Lower lobe of right lung (tissue), 2 donors: ENCODE data around the gene RAB29. TPM values are rescaled to one million over a fixed set of nuclear protein-coding genes. Genes with fewer than 3 reads are reported as not detected.

Source experiments
- ATAC-seq, 2 donors: fragments of 200-7000 bp; cut with Tn5 transposase; one replicate each; pipeline ENCODE4 v1.9.1; 2020 to 2022; ENCODE audit warnings: mild to moderate bottlenecking in 2 of 2, moderate library complexity in 2 of 2
- DNase-seq: peaks from one replicate; pipeline ENCODE4 v3.0.0-alpha.2; 2020
- H3K27ac ChIP-seq: fragments of 200-600 bp; one replicate; pipeline ENCODE4 v1.8.0; 2022
- H3K27me3 ChIP-seq: fragments of 200-600 bp; one replicate; pipeline ENCODE4 v1.8.0; 2022; ENCODE audit warnings: low read depth
- H3K36me3 ChIP-seq: fragments of 200-600 bp; one replicate; pipeline ENCODE4 v1.8.0; 2022; ENCODE audit warnings: mild to moderate bottlenecking
- H3K4me1 ChIP-seq: fragments of 200-600 bp; one replicate; pipeline ENCODE4 v1.8.0; 2022
- H3K4me3 ChIP-seq: fragments of 200-600 bp; one replicate; pipeline ENCODE4 v1.8.0; 2022; ENCODE audit warnings: mild to moderate bottlenecking
- H3K9me3 ChIP-seq: fragments of 200-600 bp; one replicate; pipeline ENCODE4 v1.8.0; 2022
- CTCF ChIP-seq: fragments of 200-600 bp; IDR thresholded peaks from one replicate; pipeline ENCODE4 v1.8.0; 2022; ENCODE audit warnings: antibody characterized with exemption, mild to moderate bottlenecking
- intact Hi-C: fragments of 100-400 bp; cut with DNase I; formaldehyde crosslinking; loops from one replicate; pipeline ENCODE4 v1.11.0; 2022
- total RNA-seq: library from RNA; stranded (reverse); fragmentation: NEBNext Ultra II Directional; extraction: Animal tissue kit (Norgen Biotek cat#: 25700); gene quantifications from one replicate; pipeline ENCODE4 v1.2.1, GENCODE V29; 2021
- donor health status: DM: no; HTN: yes; CAD: no; lungs with severe emphysema.

Gene RAB29
- total RNA-seq, 1 donor from 2014 or later: 23.9 TPM

- peaks cover 20% of the 10 kb centered on the region for H3K36me3 ChIP-seq
- no peak for DNase-seq
- TF ChIP-seq CTCF: no peak
- no peaks in the 10 kb centered on the region for H3K9me3 ChIP-seq
- no peaks in the 10 kb centered on the region for H3K27me3 ChIP-seq
- ATAC-seq: no peak
- H3K4me3 ChIP-seq: no peak overlapping the region
- H3K27ac ChIP-seq: no peak overlapping the region
- intact Hi-C loops: no loop called here
- no peaks in the 10 kb centered on the region for H3K4me1 ChIP-seq
These were observed 11.3 kb upstream of the RAB29 start for GRCh38 chr1:205786601-205787000.

DNA sequence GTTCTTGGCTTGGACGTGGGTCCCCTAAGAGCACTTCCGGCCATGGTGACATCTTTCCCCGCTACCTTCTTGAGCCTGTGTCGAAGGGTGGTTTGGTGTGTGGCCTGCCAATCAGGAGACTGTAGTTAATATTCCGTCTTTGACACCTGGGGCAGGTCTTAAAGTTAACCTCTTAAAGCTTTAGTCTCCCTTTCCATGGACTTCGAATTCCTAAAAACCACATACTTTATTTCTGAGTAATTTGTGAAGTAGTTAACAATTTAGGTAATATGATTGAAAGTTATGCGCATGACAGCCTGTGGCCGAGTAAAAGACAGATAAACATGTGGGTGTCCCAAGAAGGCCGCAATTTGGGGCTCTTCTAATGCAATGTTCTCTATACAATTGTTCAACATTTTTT is 10.2 kb upstream of the RAB29 start:
- Histone ChIP-seq H3K4me1 (no peaks in the 10 kb centered on the region), H3K4me3 (no peak overlapping the region), H3K27ac (no peak overlapping the region), H3K27me3 (no peaks in the 10 kb centered on the region), H3K36me3 (peaks cover 9% of the 10 kb centered on the region), H3K9me3 (no peaks in the 10 kb centered on the region)
- ATAC-seq: no peak
- TF ChIP-seq CTCF: no peak
- intact Hi-C loops: no loop called here
- DNase-seq: no peak

DNA sequence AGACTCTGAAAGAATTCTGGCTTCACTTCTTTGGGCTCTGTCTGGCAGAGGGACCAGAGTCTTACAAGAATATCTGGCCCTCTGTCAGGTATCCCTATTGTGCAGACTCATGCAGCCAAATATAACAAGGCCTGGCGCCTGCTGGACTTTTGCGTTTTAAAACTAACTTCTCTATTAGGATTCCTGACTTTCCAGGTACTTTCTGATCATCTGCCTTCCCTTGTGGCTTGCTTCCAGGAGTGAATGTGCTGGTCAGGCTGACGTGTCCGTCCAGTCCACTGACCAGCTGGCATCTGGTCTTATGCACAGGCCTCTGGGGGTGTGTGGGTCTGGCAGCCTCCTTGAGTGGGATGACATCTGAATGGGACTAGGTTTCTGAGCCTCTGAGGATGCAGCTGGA is 8.6 kb upstream of the RAB29 start:
- ATAC-seq: no peak

GRCh38 chr1:205783433-205783795 is 8.1 kb upstream of the RAB29 start:
- no peak overlapping the region for H3K4me3 ChIP-seq
- intact Hi-C loops: no loop called here
- no peaks in the 10 kb centered on the region for H3K36me3 ChIP-seq
- ATAC-seq (no peak), DNase-seq (no peak)
- H3K4me1 ChIP-seq: no peaks in the 10 kb centered on the region
- H3K27ac ChIP-seq: no peak overlapping the region
- no peaks in the 10 kb centered on the region for H3K27me3 ChIP-seq
- H3K9me3 ChIP-seq: no peaks in the 10 kb centered on the region
- no peak for TF ChIP-seq CTCF

More for the DNA sequence above, 8.6 kb upstream of the RAB29 start:
- no peak for TF ChIP-seq CTCF
- Histone ChIP-seq H3K4me3 (no peak overlapping the region), H3K27me3 (no peaks in the 10 kb centered on the region), H3K27ac (no peak overlapping the region), H3K36me3 (no peaks in the 10 kb centered on the region), H3K4me1 (no peaks in the 10 kb centered on the region), H3K9me3 (no peaks in the 10 kb centered on the region)
- intact Hi-C loops: no loop called here
- no peak for DNase-seq

- no peak for TF ChIP-seq CTCF
- intact Hi-C loops: no loop called here
- H3K9me3 ChIP-seq: no peaks in the 10 kb centered on the region
- no peaks in the 10 kb centered on the region for H3K27me3 ChIP-seq
- H3K4me1 ChIP-seq: no peaks in the 10 kb centered on the region
- ATAC-seq (no peak), DNase-seq (no peak)
- no peak overlapping the region for H3K27ac ChIP-seq
- no peaks in the 10 kb centered on the region for H3K36me3 ChIP-seq
- no peak overlapping the region for H3K4me3 ChIP-seq
These were observed 7.5 kb upstream of the RAB29 start for GRCh38 chr1:205782627-205783432.
